HG02571 (cell line): Measurements from ENCODE around the gene NTPCR.
"Not testable (repeated sequence)": the region's sequence is repeated elsewhere in the genome, so short reads cannot be mapped to it uniquely, and the experiment has no call there.

ENCODE experiments used
- ATAC-seq: cut with Tn5 transposase; IDR thresholded peaks from one replicate; pipeline ENCODE4 v1.9.1; 2021; ENCODE audit warnings: mild to moderate bottlenecking, moderate library complexity; ENCODE audit not compliant: unreplicated experiment

The NTPCR gene

DNA sequence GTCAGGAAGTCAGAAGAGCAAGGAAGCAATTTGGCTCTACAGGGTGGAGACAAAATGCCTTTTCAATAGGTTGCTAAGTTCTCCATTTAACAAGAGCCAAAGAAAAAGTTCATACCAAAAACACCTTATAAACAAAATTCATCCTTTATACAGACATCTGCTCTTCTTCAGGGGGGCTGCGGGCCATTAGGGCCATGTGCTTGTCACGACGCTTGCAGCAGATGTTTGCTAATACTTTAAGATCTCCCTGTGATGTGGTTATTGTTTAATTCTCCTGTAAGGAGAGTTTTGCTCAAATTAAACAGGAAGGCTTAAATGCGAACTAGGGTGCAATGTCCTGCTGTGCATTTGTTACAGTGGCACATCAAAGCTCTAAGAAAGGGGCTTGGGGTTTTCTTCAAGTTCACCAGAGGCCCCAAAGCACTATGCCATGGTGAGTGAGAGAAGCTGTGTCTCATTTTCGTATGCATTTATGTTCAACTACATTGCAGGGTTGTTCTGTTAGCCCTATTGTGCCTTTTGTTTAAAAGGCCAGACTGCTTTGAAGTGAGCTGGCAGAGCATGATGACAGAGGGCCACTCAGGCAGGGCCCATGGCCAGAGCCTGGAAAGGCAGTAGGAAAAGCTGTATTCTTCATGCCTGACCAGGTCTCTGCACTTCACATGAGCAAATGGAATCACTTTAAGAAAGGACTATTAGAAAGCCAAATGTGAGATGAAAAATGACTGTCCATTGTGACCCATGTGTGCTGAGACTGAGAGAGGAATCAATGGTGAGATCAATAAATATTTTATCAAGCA, 24.8 kb upstream of the NTPCR start:
- no peak for ATAC-seq

DNA sequence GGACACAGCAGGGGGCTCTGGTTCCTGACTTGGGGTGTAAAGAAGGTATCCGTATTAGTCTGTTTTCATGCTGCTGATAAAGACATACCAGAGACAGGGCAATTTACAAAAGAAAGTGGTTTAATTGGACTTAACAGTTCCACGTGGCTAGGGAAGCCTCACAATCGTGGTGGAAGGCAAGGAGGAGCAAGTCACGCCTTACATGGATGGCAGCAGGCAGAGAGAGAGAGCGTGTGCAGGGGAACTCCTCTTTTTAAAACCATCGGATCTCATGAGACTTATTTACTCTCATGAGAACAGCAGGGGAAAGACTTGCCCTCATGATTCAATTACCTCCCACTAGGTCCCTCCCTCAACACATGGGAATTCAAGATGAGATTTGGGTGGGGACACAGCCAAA, 23.2 kb upstream of the NTPCR start:
- ATAC-seq, result not testable (repeated sequence)

DNA sequence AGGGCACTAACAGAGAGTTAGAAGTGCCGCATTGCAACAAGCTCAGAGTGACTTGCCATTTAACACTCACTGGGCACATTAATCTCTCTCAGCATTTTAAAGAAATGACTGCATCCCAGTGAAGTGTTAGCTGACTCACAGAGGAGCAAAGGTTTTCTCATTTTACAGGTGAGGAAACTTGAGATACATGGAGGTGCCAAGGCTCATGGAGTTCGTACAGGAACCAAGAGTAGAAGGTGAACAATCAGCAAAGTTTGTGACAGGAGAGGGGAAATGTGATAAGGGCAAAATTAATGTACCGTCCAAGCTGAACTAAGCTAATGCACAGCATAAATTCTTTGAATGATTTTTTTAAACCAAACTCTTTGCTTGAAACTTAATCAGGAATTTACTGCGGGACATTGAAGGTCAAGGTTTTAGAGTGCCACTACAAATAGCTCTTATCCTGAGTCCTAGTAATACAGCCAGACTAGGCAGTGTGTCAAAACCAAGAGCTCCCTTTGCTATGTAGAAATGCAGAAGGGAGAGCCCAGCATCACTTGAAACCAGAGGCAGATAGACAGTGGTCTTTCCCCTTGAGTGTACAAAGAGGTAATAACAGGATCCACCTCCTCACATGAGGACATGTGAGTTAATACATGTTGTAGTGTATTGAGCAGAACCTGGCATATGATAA, 22.4 kb upstream of the NTPCR start:
- no peak for ATAC-seq

DNA sequence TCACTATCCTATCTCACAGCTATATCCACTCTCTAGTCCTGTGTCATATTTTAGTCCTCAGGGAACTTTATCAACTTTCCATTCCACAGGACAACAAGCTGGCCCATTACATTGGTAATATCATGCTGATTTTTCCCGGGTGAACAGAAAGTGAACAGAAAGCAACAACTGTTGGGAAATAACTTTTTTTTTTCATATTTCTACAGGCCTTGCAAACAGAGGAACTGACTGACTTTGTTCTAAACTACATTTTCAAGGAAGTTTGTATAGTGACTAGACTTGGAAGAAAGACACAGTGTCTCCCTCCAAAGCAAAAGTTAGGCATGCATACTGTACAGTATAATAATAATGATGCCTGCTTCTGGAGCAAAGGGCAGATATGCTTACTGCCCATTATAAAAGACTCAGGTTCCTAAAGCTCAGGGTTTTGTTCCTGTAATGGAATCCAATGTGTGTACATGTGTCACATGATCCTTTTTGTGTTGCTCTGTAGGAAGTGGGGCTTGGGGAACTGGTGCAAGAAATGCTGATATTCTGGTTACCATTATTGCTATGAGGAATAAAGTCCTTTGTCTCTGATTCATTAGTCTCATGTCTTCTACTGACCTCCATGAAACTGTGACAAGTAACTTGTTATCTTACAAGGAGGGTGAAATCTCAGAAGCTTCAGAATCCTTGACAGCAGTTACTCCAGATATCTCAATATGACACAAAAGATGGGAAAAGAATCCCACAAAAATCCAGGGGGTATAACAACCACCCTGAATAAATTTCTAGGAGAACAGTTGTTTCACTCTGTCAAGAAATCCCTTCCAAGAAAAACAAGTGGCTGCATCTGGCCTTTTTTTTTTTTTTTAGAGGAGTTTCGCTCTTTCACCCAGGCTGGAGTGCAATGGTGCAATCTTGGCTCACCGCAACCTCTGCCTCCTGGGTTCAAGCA, 17.7 kb upstream of the NTPCR start:
- ATAC-seq, result no peak

DNA sequence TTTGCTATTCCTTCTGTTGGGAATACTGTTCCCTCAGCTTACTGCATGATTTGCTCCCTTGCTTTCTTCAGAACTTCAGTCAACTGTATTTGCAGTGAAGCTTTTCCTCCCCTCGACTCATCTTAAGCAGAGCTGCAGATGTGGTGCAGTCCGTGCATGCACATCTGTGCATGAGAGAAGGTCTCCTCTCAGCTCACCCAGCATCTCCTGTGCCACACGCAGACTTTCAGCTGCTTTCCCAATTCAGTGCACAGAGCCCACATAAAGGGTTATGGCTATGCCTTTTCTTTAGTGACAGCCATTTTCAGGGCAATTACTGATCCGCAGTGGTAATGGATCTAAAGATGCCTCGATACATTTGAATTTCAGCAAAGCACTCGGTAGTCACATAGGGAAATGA, 13.5 kb upstream of the NTPCR start:
- ATAC-seq, result no peak

DNA sequence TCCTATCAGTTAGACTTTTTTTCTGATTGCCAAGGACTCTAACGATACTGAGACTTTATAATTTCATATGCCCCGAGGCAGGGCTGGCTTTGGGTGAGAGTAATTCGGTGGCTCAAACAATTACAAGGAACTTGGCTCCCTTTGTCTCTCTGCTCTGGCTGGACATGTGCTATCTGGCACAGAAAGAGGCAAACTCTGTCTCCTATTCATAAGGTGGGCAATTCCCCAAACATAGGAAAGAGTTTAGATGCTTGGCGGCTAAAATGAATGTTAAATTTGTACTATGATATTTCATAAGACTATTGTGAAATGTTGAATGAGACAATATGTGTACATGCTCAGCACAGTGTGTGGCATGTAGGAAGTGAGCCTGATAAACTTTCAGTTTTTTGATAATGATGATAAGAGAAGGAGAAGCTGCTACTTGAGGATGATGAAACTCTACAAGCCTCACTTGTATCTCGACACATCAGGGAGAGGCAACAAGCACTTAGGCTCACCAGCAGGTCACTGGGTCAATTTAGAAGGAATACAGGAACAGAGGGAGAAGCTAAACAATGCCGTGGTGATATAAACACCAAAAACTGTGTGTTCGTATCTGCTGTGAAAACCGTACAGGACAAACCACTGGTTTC, 12.6 kb upstream of the NTPCR start:
- no peak for ATAC-seq

DNA sequence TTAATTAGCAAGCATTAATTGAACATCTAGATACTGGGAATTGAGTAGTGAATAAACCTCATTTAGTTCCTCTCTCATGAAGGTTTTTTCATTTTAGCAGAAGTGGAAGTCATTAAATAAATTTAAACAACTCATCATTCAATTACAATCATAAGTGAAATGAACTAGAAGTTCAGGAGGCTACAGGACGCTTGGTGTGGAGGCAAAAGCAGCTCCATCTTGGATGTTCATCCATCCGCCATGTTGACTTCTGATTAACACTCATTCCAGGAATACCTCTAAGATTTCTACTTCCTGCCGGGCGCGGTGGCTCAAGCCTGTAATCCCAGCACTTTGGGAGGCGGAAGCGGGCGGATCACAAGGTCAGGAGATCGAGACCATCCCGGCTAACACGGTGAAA, 11.5 kb upstream of the NTPCR start:
- no peak for ATAC-seq

DNA sequence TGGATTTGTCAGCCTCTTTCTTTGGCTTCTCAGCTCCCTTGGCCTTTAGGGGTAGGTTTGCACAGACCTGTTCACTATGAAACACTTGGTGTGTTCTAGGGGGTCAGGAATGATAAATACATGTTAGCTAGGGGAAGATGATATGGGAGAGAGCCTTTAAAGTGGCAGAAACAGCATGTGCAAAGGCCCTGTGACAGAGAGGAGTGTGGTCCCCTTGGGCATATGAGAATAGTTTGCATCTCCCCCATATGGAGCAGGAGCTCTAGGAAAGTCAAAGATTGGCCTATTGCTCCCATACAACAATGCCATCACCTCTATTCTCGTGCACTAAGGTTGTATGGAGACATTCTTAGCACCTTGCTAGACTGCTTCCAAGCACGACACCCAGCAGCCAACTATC, 10.7 kb upstream of the NTPCR start:
- ATAC-seq, result no peak

DNA sequence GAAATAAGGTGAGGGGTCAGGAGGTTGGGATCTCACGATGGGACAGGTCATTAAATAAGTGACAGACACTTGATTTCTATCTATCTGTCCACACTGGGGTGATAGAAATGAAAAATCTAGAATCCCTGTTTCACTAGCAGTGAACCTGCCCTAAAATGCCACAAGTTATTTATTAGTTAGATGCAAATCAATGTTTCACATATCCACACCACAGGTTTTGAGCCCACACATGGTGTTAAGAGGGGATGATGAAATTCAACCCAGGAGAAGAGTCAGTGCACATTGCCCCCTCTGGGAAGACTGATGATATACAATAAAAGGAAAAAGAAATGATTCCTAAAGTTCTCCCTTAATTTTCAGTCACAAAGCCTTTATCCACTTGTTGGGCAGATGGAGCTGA, 10.1 kb upstream of the NTPCR start:
- no peak for ATAC-seq

DNA sequence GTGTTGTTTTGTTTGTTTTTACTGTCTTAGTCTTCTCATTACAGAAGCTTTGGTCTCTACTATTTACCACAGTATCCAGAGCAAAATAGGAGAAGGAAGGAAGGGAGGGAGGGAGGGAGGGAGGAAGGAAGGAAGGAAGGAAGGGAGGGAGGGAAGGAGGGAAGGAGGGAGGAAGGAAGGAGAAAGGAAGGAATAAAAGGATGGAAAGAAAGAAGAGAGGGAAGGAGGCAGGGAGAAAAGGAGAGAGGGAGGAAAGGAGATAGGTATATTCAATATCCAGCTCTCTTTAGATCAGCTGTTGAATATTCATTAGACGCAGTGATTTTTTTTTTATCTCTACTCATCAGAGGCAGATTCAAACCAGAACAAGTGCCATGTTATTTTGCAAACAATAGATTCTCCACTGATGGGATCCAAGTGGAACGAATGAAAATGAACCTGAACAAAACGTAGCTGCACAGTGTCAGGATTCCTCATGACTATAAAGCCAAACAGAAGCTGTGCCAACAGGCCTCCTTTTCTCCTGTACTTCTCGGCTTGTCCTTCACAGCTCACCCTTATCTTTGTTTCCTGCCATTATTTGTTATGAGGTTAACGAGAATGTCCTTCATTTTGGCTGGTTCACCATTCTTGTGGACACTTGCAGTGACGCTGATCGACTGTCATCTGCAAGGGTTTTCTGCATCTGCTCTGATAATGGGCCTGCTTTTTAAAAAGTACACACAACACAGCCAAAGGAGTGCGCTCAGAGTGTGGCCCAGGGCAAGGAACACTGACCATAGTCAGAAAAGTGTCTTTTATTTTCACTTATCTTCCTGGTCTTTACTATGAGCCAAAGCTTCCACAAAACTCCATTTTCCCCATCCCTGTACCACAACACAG, 7.8 kb upstream of the NTPCR start:
- ATAC-seq, result no peak

DNA sequence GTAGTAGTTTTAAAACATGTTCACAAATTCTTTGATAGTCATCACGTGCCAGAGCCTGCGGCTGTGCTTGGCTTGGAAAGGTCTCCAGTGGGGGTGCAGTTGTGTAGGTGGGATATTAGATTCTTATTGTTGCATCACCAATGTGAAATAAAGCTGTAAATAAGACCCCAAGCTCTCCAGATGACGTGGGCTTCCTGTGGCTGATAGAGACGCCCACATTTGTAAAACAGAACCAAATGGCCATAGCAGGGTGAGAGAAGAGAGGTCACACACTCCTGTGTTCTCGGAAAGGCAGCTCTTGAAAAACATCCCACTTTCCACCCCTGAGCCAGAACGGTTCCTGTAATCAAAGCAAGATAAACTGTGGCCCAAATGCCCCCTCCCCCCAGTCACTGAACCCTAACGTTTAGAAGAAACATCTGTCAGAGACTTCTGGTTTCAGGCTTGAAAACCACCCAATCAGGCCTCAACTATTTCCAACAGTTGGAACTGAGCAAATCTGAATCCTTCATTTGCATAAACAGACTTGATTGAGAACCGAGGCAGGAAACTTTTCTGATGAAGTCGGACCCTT, 6.6 kb upstream of the NTPCR start:
- no peak for ATAC-seq

DNA sequence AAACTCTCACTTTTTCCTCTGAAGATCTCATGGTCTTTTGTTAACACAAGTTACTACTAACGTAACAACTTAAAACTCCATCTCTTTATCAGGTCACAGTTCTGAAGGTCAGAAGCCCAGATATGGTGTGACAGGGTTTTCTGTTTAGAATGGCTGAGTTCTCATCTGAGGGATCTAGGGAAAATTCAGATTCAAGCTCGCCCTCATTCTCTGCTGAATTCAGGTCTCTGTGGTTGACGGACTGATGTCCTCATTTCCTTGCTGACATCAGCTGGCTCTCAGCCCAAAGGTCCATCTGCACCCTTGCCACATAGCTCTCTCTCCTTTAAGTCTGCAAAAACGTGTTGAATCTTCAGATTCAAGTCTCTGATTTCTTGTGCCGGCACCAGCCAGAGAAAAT, 6.1 kb upstream of the NTPCR start:
- no peak for ATAC-seq

DNA sequence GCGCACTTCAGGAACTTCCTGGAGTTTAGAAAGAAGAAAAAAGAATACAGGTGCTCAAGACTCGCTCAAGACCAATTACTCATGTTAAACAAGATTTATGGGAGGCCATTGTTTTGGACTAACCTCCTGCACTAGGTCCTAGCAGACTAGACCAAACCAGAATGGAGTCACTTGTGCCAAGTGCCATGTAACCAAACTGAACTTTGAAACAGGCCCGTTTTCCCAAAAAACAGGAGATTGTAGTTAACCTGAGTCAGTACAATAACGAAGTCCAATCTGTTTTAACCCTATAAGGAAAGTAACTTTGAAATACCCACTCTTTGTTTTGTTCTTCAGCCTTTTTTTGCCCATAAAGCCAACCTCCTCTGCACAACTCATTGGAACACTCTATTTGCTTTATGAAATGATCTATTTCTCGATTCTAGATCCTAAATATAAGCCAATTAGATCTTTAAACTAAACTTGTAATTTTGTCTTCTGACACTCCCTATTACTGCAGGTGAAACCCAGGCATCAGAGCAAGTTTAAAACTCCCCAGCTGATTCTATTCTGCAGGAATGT, 695 bp upstream of the NTPCR start:
- ATAC-seq, result no peak

DNA sequence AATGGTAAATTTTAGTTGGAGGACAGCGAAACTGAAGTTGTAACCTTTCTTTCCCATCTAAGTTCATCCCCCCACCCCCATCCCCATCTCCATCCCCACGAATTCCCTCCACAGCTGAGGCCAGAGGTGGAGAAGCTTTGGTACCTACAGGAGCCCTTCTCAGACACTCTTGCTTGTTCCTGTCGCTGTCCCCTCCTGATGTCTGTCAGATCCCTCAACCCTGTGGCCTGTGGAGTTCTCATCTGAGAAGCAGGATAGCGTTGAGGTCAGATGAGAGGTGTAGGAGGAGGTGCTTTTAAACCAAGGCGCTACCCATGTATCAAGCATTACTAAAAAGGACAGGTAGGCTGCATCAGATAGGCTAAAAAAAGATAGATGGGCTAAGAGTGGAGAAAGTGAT, 769 bp downstream of the NTPCR start:
- ATAC-seq, result peak; percentile 8

DNA sequence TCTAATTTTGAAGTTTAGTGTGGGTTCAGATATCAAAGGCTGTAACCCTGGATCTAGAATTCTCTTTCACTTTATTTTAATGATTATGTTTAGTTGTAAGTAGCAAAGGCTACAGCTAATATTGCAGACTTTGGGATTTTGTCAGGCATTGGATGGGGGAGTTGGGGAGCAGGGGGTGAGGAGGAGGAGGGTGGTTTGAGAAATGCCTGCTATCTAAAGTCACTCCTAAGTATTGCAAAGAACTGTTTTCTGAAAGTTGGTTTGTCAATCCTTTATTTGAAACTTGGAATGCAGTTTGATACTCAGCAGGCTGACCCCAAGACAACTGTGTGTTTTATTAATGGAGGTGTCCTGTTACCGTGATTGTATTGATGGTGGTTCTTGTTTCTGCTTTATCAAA, 1.2 kb downstream of the NTPCR start:
- ATAC-seq, result no peak

DNA sequence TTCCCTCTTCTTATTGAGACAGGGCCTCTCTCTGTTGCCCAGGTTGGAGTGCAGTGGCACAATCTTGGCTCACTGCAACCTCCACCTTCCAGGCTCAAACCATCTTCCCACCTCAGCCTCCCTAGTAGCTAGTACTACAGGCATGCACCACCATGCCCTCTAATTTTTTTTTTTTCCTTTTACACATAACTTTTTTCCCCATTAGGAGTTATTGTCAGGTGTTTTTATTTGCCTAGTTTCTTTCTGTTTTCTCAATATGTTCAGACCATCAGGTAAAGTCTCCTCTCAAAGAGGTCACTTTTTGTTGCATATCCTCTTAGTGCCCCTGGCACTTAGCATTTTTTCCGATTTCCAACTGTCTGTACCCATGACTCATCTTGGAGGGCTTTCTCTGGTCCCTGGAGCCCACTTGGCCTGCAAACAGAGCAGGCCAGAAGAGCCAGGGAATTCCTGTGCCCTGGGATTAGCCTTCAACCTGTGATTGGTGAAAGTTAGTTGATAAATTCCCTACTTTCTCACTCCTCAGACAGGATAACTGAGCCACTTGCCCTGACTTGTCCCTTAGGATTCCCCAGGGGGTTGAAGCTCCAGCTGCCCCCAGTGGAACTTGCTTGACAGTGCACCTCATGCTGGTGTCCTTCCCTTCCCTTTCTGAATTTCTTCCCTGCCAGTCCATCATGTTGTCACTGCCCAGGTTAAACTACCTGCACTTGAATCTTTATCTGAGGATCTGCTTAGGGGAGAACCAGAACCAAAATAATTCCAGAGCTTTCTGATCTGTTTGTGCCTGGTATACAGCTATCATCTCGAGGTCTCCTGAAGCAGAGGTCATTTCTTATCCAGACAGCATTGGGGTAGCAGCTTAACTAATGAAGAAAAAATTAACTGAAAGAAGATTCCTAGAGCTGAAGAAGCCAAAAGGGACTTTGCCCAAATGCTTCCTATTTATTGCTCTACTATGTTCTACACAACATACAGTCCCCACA, 2.4 kb downstream of the NTPCR start:
- ATAC-seq, result peak; percentile 42

DNA sequence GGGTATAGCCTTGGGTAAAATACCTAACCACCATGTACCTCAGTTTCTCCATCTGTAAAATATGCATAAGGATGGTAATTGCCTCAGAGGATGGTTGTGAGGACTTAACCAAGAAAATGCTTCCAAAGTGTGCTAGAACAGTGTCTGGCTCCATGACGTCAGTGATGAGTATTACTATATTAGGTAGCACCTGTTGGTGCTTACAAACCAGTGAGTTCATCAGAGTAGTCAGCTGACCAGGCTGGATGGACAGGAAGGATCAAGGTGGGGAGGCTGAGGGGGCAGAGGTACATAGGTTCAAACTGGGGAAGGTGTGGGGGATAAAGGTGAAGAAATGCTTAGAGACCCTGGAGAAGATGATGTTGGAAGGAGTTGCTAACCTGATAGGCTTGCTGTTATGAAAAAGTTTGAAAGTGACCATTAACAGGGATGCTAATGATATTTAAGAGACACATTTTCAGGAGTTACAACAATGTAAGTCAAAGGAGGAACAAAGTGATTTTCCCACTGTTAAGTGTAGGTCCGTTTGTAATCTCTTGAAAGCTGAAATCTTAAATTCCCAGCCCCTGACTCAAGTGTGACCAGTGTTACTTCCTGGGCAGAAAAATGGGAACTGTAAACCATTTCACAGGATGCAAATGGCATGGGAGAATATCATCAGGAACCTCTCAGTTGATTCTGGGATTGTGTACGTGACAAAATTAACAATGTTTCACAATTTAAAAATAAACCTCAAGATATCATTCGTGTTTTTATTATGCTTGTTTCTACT, 4.4 kb downstream of the NTPCR start:
- no peak for ATAC-seq
